GM21515 (cell line): ENCODE results near the gene TKFC.

Experiments
- ATAC-seq: cut with Tn5 transposase; IDR thresholded peaks from one replicate; pipeline ENCODE4 v1.9.1; 2021; ENCODE audit not compliant: unreplicated experiment

Gene TKFC

GRCh38 chr11:61345170-61345610 is 12.2 kb downstream of the TKFC start:
- no peak for ATAC-seq

GRCh38 chr11:61345954-61346843 is 13.2 kb downstream of the TKFC start:
- ATAC-seq = no peak

GRCh38 chr11:61347916-61348461 is 15.0 kb downstream of the TKFC start:
- ATAC-seq = no peak

- ATAC-seq = no peak
These were observed 16.2 kb downstream of the TKFC start for GRCh38 chr11:61349189-61349751.

GRCh38 chr11:61349916-61350315 is 16.9 kb downstream of the TKFC start:
- no peak for ATAC-seq

GRCh38 chr11:61350336-61350735 is 17.3 kb downstream of the TKFC start:
- ATAC-seq = no peak

GRCh38 chr11:61350803-61351202 is 17.8 kb downstream of the TKFC start:
- ATAC-seq = no peak

GRCh38 chr11:61352038-61352437 is 19.0 kb downstream of the TKFC start:
- no peak for ATAC-seq

- no peak for ATAC-seq
These were observed 20.4 kb downstream of the TKFC start for GRCh38 chr11:61353131-61354067.

- ATAC-seq = no peak
These were observed 21.2 kb downstream of the TKFC start for GRCh38 chr11:61354208-61354607.

- ATAC-seq = no peak
These were observed 23.7 kb downstream of the TKFC start for GRCh38 chr11:61356706-61357105.

- peak; percentile 35 for ATAC-seq
These were observed 24.3 kb downstream of the TKFC start for GRCh38 chr11:61357233-61357893.

GRCh38 chr11:61357894-61358239 is 24.8 kb downstream of the TKFC start:
- ATAC-seq = no peak

GRCh38 chr11:61358566-61358965 is 25.5 kb downstream of the TKFC start:
- no peak for ATAC-seq

GRCh38 chr11:61359516-61359915 is 26.5 kb downstream of the TKFC start:
- no peak for ATAC-seq

- ATAC-seq = peak; percentile 7
These were observed 28.3 kb downstream of the TKFC start for GRCh38 chr11:61361237-61361740.

GRCh38 chr11:61361741-61362541 is 28.9 kb downstream of the TKFC start, which contains the start of the genes CYB561A3 and TMEM138:
Gene CYB561A3 (minus strand): TSS chr11:61361882. CDS start chr11:61356713, 5,169 bp downstream.
Gene TMEM138 (plus strand): TSS chr11:61362374. CDS start chr11:61364391, 2,017 bp downstream.
- peak; percentile 85 for ATAC-seq

- ATAC-seq = no peak
These were observed 29.5 kb downstream of the TKFC start for GRCh38 chr11:61362542-61362875.

- ATAC-seq = no peak
These were observed 31.1 kb downstream of the TKFC start for GRCh38 chr11:61364012-61364675.
